ENCODE data around the gene KLRC4.

DNA sequence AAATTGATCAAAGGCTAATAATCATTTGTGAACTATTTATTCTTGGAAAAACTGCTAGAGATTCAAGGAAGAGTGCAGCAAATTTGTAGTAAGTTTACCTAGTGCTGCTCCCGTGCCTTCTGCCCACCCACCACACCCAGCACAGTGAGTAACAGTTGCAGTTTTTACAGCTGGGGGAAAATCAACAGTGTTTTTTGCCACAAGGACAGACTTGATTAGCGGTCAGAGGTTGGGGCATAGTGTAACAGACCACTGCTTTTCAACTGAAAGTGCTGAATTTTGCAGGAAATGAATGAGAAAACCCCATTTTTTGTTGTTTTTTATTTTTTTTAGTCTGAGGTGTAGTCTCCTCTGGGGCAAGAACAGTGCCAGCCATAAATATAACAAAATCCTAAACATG, 12.3 kb downstream of the KLRC4 start:
- TF ChIP-seq CTCF (conservative IDR thresholded peaks at IDR 0.05; ENCODE audit: low read depth, low read length) (no peak), EZH2 (IDR thresholded peaks at IDR 0.05; ENCODE audit: low read length, unreplicated experiment) (no peak)

Data from PC-3 (cell line).